HEK293 (cell line): Measurements from ENCODE around the gene TMEM179.

Experiments used
- ATF2 ChIP-seq: fragments of 450-650 bp; formaldehyde crosslinking; IDR thresholded peaks from 2 replicates; pipeline ENCODE4 v1.5.1; 2016; ENCODE audit warnings: missing biosample characterization, missing genetic modification characterization, low read depth
- CTCF ChIP-seq: fragments of 450-650 bp; formaldehyde crosslinking; IDR thresholded peaks from 2 replicates; pipeline ENCODE4 v1.5.1; 2016; ENCODE audit warnings: missing biosample characterization, missing genetic modification characterization
- HOXC10 ChIP-seq: sonication (generic); formaldehyde crosslinking; IDR thresholded peaks from 2 replicates; pipeline ENCODE4 v1.8.1; 2023; ENCODE audit warnings: mild to moderate bottlenecking, missing genetic modification reagents
- KLF16 ChIP-seq: fragments of 450-650 bp; formaldehyde crosslinking; IDR thresholded peaks from 2 replicates; pipeline ENCODE4 v1.5.1; 2017; ENCODE audit warnings: missing biosample characterization, missing genetic modification characterization
- REST ChIP-seq: fragments of 450-650 bp; formaldehyde crosslinking; IDR thresholded peaks from 2 replicates; pipeline ENCODE4 v1.5.1; 2016; ENCODE audit warnings: missing biosample characterization, missing genetic modification characterization
- ZBTB10 ChIP-seq: fragments of 450-650 bp; formaldehyde crosslinking; IDR thresholded peaks from 2 replicates; pipeline ENCODE4 v1.5.1; 2016; ENCODE audit warnings: missing biosample characterization, missing genetic modification characterization
- ZIC2 ChIP-seq: fragments of 450-650 bp; formaldehyde crosslinking; IDR thresholded peaks from 2 replicates; pipeline ENCODE4 v1.5.1; 2016; ENCODE audit warnings: missing biosample characterization, missing genetic modification characterization
- ZNF138 ChIP-seq: fragments of 450-650 bp; formaldehyde crosslinking; IDR thresholded peaks from 2 replicates; pipeline ENCODE4 v1.5.1; 2016; ENCODE audit warnings: missing biosample characterization, missing genetic modification characterization, borderline replicate concordance
- ZNF202 ChIP-seq: fragments of 450-650 bp; formaldehyde crosslinking; IDR thresholded peaks from 2 replicates; pipeline ENCODE4 v1.5.1; 2016; ENCODE audit warnings: missing biosample characterization, missing genetic modification characterization, borderline replicate concordance
- ZNF311 ChIP-seq: fragments of 450-650 bp; formaldehyde crosslinking; IDR thresholded peaks from 2 replicates; pipeline ENCODE4 v1.5.1; 2017; ENCODE audit warnings: missing biosample characterization, missing genetic modification characterization, borderline replicate concordance
- ZNF544 ChIP-seq: fragments of 450-650 bp; formaldehyde crosslinking; IDR thresholded peaks from 2 replicates; pipeline ENCODE4 v1.5.0; 2017; ENCODE audit warnings: missing biosample characterization, missing genetic modification characterization
- ZNF639 ChIP-seq: fragments of 450-650 bp; formaldehyde crosslinking; IDR thresholded peaks from 2 replicates; pipeline ENCODE4 v1.5.1; 2016; ENCODE audit warnings: missing biosample characterization, missing genetic modification characterization
- ZXDB ChIP-seq: fragments of 450-650 bp; formaldehyde crosslinking; IDR thresholded peaks from 2 replicates; pipeline ENCODE4 v1.5.1; 2016; ENCODE audit warnings: missing biosample characterization, missing genetic modification characterization

GRCh38 chr14:104632781-104633180 is 28.2 kb upstream of the TMEM179 start:
- TF ChIP-seq REST (tag by site-specific recombination) (no peak), ZXDB (no peak), ZNF202 (tag by site-specific recombination) (no peak), ZNF311 (tag by site-specific recombination) (no peak), HOXC10 (CRISPR knock-in tag) (no peak), KLF16 (tag by site-specific recombination) (no peak), ZBTB10 (tag by site-specific recombination) (no peak), ZNF544 (tag by site-specific recombination) (no peak), CTCF (tag by site-specific recombination) (no peak), ZNF639 (tag by site-specific recombination) (no peak), ATF2 (tag by site-specific recombination) (no peak), ZIC2 (tag by site-specific recombination) (no peak), ZNF138 (no peak)
